CD8-positive, alpha-beta memory T cell (primary cell): ENCODE results near the gene HERPUD2. TPM values are rescaled to one million over a fixed set of nuclear protein-coding genes. Genes with fewer than 3 reads are reported as not detected.
"Not testable (repeated sequence)": the region's sequence is repeated elsewhere in the genome, so short reads cannot be mapped to it uniquely, and the experiment has no call there.

Experiments used
- CTCF ChIA-PET: fragments of 350-600 bp; sonication (Branson Sonifier 250); formaldehyde crosslinking; loops from one replicate; lab custom pipeline; 2021; ENCODE audit warnings: antibody characterized with exemption; lab: Charles Lee
- POLR2A ChIA-PET: fragments of 350-600 bp; sonication (Branson Sonifier 250); formaldehyde crosslinking; loops from one replicate; lab custom pipeline; 2021; ENCODE audit warnings: antibody characterized with exemption; lab: Charles Lee
- DNase-seq, 5 donors: peaks; one replicate each; pipeline versions ENCODE4 v3.0.0 to v3.0.0-alpha.2; 2020 to 2022; ENCODE audit warnings: mixed read lengths in 1 of 5
- H3K27ac ChIP-seq: one replicate; pipeline ENCODE4 v1.7.0; 2013; ENCODE audit warnings: low read depth, mild to moderate bottlenecking, low read length, moderate library complexity
- H3K27me3 ChIP-seq: 2 replicates; pipeline ENCODE4 v1.7.0; 2013; ENCODE audit warnings: low read length, mild to moderate bottlenecking; ENCODE audit not compliant: insufficient read depth, poor library complexity, severe bottlenecking
- H3K36me3 ChIP-seq: 2 replicates; pipeline ENCODE4 v1.7.0; 2013; ENCODE audit warnings: mild to moderate bottlenecking, low read length, moderate library complexity; ENCODE audit not compliant: insufficient read depth
- H3K4me1 ChIP-seq: 2 replicates; pipeline ENCODE4 v1.7.0; 2013; ENCODE audit warnings: mild to moderate bottlenecking, low read length, moderate library complexity; ENCODE audit not compliant: insufficient read depth
- H3K4me3 ChIP-seq: 2 replicates; pipeline ENCODE4 v1.7.0; 2013; ENCODE audit warnings: mild to moderate bottlenecking, low read length
- H3K9me3 ChIP-seq: 2 replicates; pipeline ENCODE4 v1.7.0; 2013; ENCODE audit warnings: mild to moderate bottlenecking, low read length
- H3K27ac Mint-ChIP-seq, 8 donors: one replicate each; pipeline ENCODE4 v1.8.0; 2020 to 2021; ENCODE audit warnings: mixed read lengths in 8 of 8, mild to moderate bottlenecking in 6 of 8, inconsistent platforms in 3 of 8, moderate library complexity in 3 of 8
- H3K27me3 Mint-ChIP-seq, 2 donors: one replicate each; pipeline ENCODE4 v1.8.0; 2020 to 2021; ENCODE audit warnings: mixed read lengths in 2 of 2, mild to moderate bottlenecking in 1 of 2, moderate library complexity in 1 of 2
- H3K36me3 Mint-ChIP-seq, 3 donors: one replicate each; pipeline ENCODE4 v1.8.0; 2020 to 2021; ENCODE audit warnings: mixed read lengths in 3 of 3, inconsistent platforms in 1 of 3, mild to moderate bottlenecking in 1 of 3
- H3K4me1 Mint-ChIP-seq, 3 donors: one replicate each; pipeline ENCODE4 v1.8.0; 2020 to 2021; ENCODE audit warnings: mixed read lengths in 3 of 3, inconsistent platforms in 1 of 3, mild to moderate bottlenecking in 1 of 3
- H3K4me3 Mint-ChIP-seq, 7 donors: one replicate each; pipeline ENCODE4 v1.8.0; 2020 to 2021; ENCODE audit warnings: mixed read lengths in 7 of 7, mild to moderate bottlenecking in 6 of 7, moderate library complexity in 4 of 7, inconsistent platforms in 2 of 7
- H3K9me3 Mint-ChIP-seq, 5 donors: one replicate each; pipeline ENCODE4 v1.8.0; 2020 to 2022; ENCODE audit warnings: mixed read lengths in 5 of 5, mild to moderate bottlenecking in 3 of 5, moderate library complexity in 2 of 5, inconsistent platforms in 1 of 5
- polyA plus RNA-seq: library from polyadenylated mRNA; unstranded; fragments of 300-500 nt; fragmentation: Illumina TruSeq; gene quantifications from one replicate; pipeline ENCODE4 v1.2.3, GENCODE V29; 2021
- total RNA-seq, 2 experiments: library from RNA; stranded (reverse); gene quantifications; one replicate each; pipeline ENCODE4 v1.2.3, GENCODE V29; 2021

Gene HERPUD2
- total and polyA plus RNA-seq, 3 experiments from 2014 or later, result 31.3 to 121 (median 34.1) TPM

DNA sequence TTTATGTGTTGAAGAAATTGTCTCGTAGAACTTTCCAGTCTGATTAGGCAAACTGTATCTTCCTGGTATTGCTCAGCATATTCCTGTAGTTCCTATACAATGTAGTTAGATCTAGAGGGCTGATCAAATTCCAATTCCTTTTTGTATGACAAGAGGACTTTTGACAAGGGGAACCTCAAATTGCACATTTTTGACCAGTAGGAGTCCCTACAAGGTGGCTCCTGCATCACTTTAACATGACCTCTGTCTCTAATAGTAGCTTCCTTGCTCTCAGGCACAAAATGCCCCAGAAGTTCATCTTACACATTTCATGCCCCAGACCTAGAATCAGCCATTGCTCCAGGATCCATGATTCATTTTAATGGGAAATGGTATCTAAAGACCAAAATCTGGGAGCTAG, 18.7 kb downstream of the HERPUD2 start:
- H3K4me3 Mint-ChIP-seq, result peak overlapping the region in 1 of 7 donors; percentile 13

DNA sequence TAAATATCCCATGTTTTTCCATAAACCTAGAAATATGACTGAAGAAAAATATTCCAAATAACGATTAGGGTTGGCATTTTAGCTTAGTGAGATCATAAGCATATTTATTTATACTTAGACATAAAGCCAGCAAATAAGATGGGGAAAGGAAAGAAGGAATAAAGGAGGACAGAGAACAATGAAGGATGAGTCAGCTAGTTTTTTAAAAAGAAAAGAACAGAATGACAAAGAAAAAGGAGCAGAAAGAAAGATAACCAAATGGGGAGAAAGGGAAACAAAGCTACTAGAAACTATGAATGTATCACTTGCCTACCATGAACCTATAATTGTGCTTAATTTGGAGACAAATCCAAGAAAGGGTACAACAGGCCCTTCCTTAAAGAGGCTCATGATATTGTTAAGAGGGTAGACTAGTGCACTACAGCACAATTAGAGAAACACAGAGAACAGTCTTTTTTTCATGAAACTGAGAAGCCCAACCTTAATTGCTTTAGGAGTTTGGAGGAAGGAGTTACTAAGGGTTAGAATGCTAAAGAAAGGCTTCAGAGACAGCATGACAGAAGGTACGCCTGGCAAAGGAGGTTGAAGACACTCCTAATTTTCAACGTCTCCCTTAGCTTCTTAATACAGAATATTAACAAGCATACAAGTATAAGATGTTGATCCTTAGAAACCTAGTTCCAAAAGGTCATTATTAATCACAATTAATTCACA, 23.9 kb downstream of the HERPUD2 start:
- no peaks in the 10 kb centered on the region for H3K4me1 ChIP-seq
- ChIA-PET POLR2A (interaction anchor here (0.6 kb wide), 1 partner anchor 23 kb away, joined by 3 read pairs; no protein-coding TSS in a partner anchor), CTCF (interaction anchor here (0.9 kb wide), 1 partner anchor 64 kb away, joined by 3 read pairs; no protein-coding TSS in a partner anchor)
- no peaks in the 10 kb centered on the region for H3K9me3 Mint-ChIP-seq
- H3K4me3 Mint-ChIP-seq, result no peak overlapping the region
- no peak overlapping the region for H3K27ac ChIP-seq
- H3K27ac Mint-ChIP-seq, result peak overlapping the region in 2 of 8 donors; percentile 40 to 61
- H3K4me1 Mint-ChIP-seq, result peaks cover 51 to 84% (median 79%) of the 10 kb centered on the region in 3 donors
- no peaks in the 10 kb centered on the region for H3K27me3 ChIP-seq
- no peak for DNase-seq
- peaks cover 28% of the 10 kb centered on the region for H3K36me3 ChIP-seq
- H3K4me3 ChIP-seq, result no peak overlapping the region
- H3K9me3 ChIP-seq, result no peaks in the 10 kb centered on the region
- H3K27me3 Mint-ChIP-seq, result no peaks in the 10 kb centered on the region
- peaks cover 13 to 74% (median 21%) of the 10 kb centered on the region in 3 donors for H3K36me3 Mint-ChIP-seq

More for the DNA sequence above, 18.7 kb downstream of the HERPUD2 start:
- peaks cover 77 to 95% (median 91%) of the 10 kb centered on the region in 3 donors for H3K4me1 Mint-ChIP-seq
- Histone ChIP-seq H3K27me3 (no peaks in the 10 kb centered on the region), H3K4me1 (peaks cover 32% of the 10 kb centered on the region), H3K4me3 (no peak overlapping the region), H3K9me3 (no peaks in the 10 kb centered on the region), H3K27ac (no peak overlapping the region), H3K36me3 (peaks cover 6% of the 10 kb centered on the region)
- H3K27me3 Mint-ChIP-seq, result no peaks in the 10 kb centered on the region
- no peaks in the 10 kb centered on the region for H3K9me3 Mint-ChIP-seq
- peak overlapping the region in 4 of 8 donors; percentile 7 to 68 (median 34) for H3K27ac Mint-ChIP-seq
- ChIA-PET POLR2A (no interaction called here), CTCF (interaction anchor here (1.6 kb wide), 1 partner anchor 10 kb away, joined by 4 read pairs; no protein-coding TSS in a partner anchor)
- DNase-seq, result no peak
- peaks cover 0 to 37% (median 8%) of the 10 kb centered on the region in 3 donors for H3K36me3 Mint-ChIP-seq

- H3K27me3 ChIP-seq, H3K4me3 ChIP-seq, H3K36me3 ChIP-seq, H3K9me3 Mint-ChIP-seq, H3K27me3 Mint-ChIP-seq, H3K27ac ChIP-seq, CTCF ChIA-PET, DNase-seq, H3K4me1 ChIP-seq, POLR2A ChIA-PET, H3K9me3 ChIP-seq, H3K4me3 Mint-ChIP-seq: not testable (repeated sequence)
- H3K27ac Mint-ChIP-seq, result peak overlapping the region in 5 of 8 donors; percentile 4 to 62 (median 42)
- peaks cover 44 to 65% (median 60%) of the 10 kb centered on the region in 3 donors for H3K4me1 Mint-ChIP-seq
- peaks cover 33 to 72% (median 50%) of the 10 kb centered on the region in 3 donors for H3K36me3 Mint-ChIP-seq
Measured at GRCh38 chr7:35660411-35660810, 34.5 kb downstream of the HERPUD2 start.

DNA sequence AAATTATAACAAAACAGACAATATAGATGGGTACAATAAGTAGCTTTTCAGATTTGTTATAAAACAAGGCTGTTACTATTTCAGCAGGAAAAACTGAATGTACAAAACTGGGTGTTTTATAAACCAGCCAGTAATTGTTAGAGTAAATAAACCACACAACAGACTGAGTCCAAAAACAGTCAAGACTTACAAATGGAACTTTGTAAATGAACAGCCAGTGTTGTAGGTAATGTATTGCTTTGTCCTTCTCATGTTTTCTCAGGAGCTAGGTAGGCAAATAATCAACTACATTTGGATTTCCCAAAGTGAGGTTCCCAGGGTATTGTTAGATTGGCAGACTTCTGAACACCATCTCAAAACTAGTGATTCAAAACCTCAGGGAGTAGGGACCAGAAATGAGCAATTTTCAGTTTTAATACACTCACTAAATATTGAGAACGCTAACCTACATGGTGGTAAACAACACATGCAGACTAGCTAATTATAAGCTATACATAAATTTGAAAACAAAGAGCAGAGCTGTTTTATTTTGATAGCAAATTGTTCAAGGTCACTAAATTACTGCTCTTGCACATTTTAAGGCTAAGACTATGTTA, 36.2 kb downstream of the HERPUD2 start:
- no peak overlapping the region for H3K4me3 Mint-ChIP-seq
- H3K9me3 Mint-ChIP-seq, result peaks cover 0 to 8% (median 4%) of the 10 kb centered on the region in 5 donors
- Histone ChIP-seq H3K9me3 (no peaks in the 10 kb centered on the region), H3K27me3 (no peaks in the 10 kb centered on the region), H3K36me3 (peaks cover 3% of the 10 kb centered on the region), H3K4me1 (peaks cover 15% of the 10 kb centered on the region), H3K4me3 (no peak overlapping the region), H3K27ac (no peak overlapping the region)
- H3K27ac Mint-ChIP-seq, result peak overlapping the region in 7 of 8 donors; percentile 1 to 84 (median 57)
- no peak for DNase-seq
- ChIA-PET POLR2A (interaction anchor here (0.7 to 1.5 kb wide), 2 partner anchors 32 to 36 kb away, joined by 3 read pairs; partner anchors contain the start of gene HERPUD2), CTCF (interaction anchor here (1.3 to 1.4 kb wide), 2 partner anchors 35 to 142 kb away, joined by 3 read pairs; partner anchors contain the start of gene SEPTIN7)
- peaks cover 29 to 66% (median 50%) of the 10 kb centered on the region in 3 donors for H3K36me3 Mint-ChIP-seq
- H3K27me3 Mint-ChIP-seq, result no peaks in the 10 kb centered on the region
- H3K4me1 Mint-ChIP-seq, result peaks cover 53 to 82% (median 66%) of the 10 kb centered on the region in 3 donors

GRCh38 chr7:35657125-35657524, 37.8 kb downstream of the HERPUD2 start:
- H3K4me1 Mint-ChIP-seq, result peaks cover 64 to 89% (median 72%) of the 10 kb centered on the region in 3 donors
- H3K4me1 ChIP-seq, result peaks cover 23% of the 10 kb centered on the region
- CTCF ChIA-PET, result interaction anchor here (1.0 to 1.4 kb wide), 2 partner anchors 33 to 35 kb away, joined by 3 read pairs; no protein-coding TSS in a partner anchor
- peaks cover 0 to 19% (median 11%) of the 10 kb centered on the region in 5 donors for H3K9me3 Mint-ChIP-seq
- peak overlapping the region in 3 of 7 donors; percentile 5 to 48 (median 28) for H3K4me3 Mint-ChIP-seq
- no peak overlapping the region for H3K27ac ChIP-seq
- H3K36me3 ChIP-seq, result peaks cover 3% of the 10 kb centered on the region
- no peaks in the 10 kb centered on the region for H3K27me3 Mint-ChIP-seq
- no peaks in the 10 kb centered on the region for H3K27me3 ChIP-seq
- H3K4me3 ChIP-seq, result no peak overlapping the region
- POLR2A ChIA-PET, result interaction anchor here (0.9 kb wide), 1 partner anchor 38 kb away, joined by 7 read pairs; the partner anchor contains the start of gene HERPUD2
- peak overlapping the region in 6 of 8 donors; percentile 48 to 91 (median 64) for H3K27ac Mint-ChIP-seq
- DNase-seq, result no peak
- H3K36me3 Mint-ChIP-seq, result peaks cover 27 to 65% (median 54%) of the 10 kb centered on the region in 3 donors
- H3K9me3 ChIP-seq, result no peaks in the 10 kb centered on the region

- H3K27ac ChIP-seq, H3K36me3 ChIP-seq, H3K27me3 Mint-ChIP-seq, H3K9me3 ChIP-seq, H3K4me3 ChIP-seq, H3K27me3 ChIP-seq, CTCF ChIA-PET, DNase-seq: not testable (repeated sequence)
- POLR2A ChIA-PET, result interaction anchor here (1.0 kb wide), 1 partner anchor 147 kb away, joined by 3 read pairs; the partner anchor contains the start of gene SEPTIN7
- peak overlapping the region in 4 of 7 donors; percentile 7 to 77 (median 65) for H3K4me3 Mint-ChIP-seq
- peaks cover 29 to 71% (median 53%) of the 10 kb centered on the region in 3 donors for H3K36me3 Mint-ChIP-seq
- peaks cover 77 to 94% (median 93%) of the 10 kb centered on the region in 3 donors for H3K4me1 Mint-ChIP-seq
- H3K27ac Mint-ChIP-seq, result peak overlapping the region in 5 of 8 donors; percentile 33 to 80 (median 59)
- peaks cover 41% of the 10 kb centered on the region for H3K4me1 ChIP-seq
- H3K9me3 Mint-ChIP-seq, result peaks cover 0 to 16% (median 10%) of the 10 kb centered on the region in 5 donors
Measured at GRCh38 chr7:35654558-35654957, 40.4 kb downstream of the HERPUD2 start.

DNA sequence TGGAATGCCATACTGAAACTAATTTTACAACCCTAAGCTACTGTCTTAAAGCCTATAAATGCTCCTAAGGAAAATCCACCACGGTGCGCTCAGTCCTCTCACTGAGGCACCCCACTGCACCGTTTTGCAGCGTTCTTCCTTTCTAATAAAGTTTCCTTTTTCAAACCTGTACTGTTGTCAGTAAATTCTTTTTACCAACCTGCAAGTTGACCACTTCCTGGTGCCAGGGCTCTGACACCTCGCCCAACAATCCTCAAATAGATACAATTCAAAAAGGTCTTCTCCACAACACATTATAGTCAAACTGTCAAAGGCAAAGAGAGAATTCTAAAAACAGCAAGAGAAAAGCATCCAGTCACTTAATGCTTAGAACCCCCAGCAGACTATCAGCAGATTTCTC, 42.8 kb downstream of the HERPUD2 start:
- Mint-ChIP-seq H3K27ac (peak overlapping the region; percentile 69 to 90 (median 81)), H3K27me3 (no peaks in the 10 kb centered on the region), H3K9me3 (peaks cover 0 to 16% (median 10%) of the 10 kb centered on the region in 5 donors), H3K36me3 (peaks cover 28 to 75% (median 46%) of the 10 kb centered on the region in 3 donors), H3K4me3 (peak overlapping the region; percentile 51 to 90 (median 77)), H3K4me1 (peaks cover 82 to 96% (median 96%) of the 10 kb centered on the region in 3 donors)
- Histone ChIP-seq H3K27me3 (no peaks in the 10 kb centered on the region), H3K36me3 (peaks cover 3% of the 10 kb centered on the region), H3K4me1 (peaks cover 50% of the 10 kb centered on the region), H3K4me3 (no peak overlapping the region), H3K9me3 (no peaks in the 10 kb centered on the region), H3K27ac (no peak overlapping the region)
- ChIA-PET POLR2A (no interaction called here), CTCF (no interaction called here)
- peak; percentile 14 to 67 (median 28) for DNase-seq
